ENCODE measurements around the gene CC2D1B. TPM values are rescaled to one million over a fixed set of nuclear protein-coding genes. Genes with fewer than 3 reads are reported as not detected.

The CC2D1B gene
- polyA plus RNA-seq, 1 donor from 2014 or later = 20.1 TPM

DNA sequence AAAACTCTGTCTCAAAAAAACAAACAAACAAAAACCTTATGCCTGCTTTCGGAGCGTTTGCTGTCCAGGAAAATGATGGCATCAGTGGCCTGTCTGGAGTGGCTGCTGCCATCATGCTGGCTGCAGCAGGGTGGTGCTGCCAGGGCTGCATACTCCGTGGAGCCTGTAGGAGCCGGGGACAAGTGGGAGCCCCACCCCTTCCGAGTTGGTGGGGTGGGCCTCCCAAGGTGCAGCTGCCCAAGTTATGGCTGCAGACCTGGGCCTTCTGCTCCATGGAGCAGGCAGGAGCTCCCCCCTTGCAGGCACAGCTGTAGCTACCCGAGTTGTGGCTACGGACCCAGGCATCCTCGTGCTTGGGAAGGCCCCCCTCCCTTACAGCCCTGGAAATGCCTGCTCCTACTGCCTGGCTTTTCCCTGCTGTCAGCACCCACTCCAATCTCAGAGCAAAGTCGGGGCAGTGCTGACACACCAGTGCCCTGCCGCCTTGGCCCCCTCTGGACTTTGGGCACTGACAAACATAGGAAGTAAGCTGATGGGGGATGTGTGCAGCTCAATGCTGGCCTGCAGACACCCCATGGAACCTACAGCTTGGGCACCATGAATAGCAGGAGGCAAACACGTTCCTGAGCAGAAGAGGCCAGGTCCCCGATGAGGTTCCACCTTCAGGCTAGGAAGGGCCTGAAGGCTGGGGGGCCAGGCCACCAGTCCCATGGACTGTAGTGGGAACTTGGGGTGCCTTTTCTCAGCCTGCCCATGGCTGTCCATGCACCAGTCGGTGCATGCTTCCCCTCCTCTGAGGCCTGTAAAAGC, 60.4 kb downstream of the CC2D1B start:
- Histone ChIP-seq H3K9me3 (ENCODE audit: low read length) (no peaks in the 10 kb centered on the region), H3K9ac (ENCODE audit: low read length) (no peak overlapping the region), H3K27me3 (ENCODE audit: insufficient read depth, low read depth, low read length) (no peaks in the 10 kb centered on the region), H4K20me1 (ENCODE audit: insufficient read depth) (no peaks in the 10 kb centered on the region), H3K4me2 (ENCODE audit: low read length) (no peak overlapping the region), H2AFZ (ENCODE audit: low read depth, low read length) (no peak overlapping the region), H3F3A (ENCODE audit: insufficient read depth, low read length, poor library complexity, severe bottlenecking) (no peaks in the 10 kb centered on the region), H3K4me3 (ENCODE audit: low read length) (no peak overlapping the region), H3K36me3 (ENCODE audit: insufficient read depth, low read length) (peaks cover 3% of the 10 kb centered on the region), H3K27ac (ENCODE audit: low read length) (no peak overlapping the region), H3K79me2 (replicated peaks; ENCODE audit: insufficient read depth, low read length) (no peaks in the 10 kb centered on the region), H3K9me2 (ENCODE audit: insufficient read depth, low read length) (no peaks in the 10 kb centered on the region)
- TF ChIP-seq POLR2AphosphoS5 (IDR thresholded peaks at IDR 0.05) (no peak), EZH2 (IDR thresholded peaks at IDR 0.05; ENCODE audit: borderline replicate concordance, insufficient read depth, low read length, poor library complexity, severe bottlenecking) (no peak), MXI1 (conservative IDR thresholded peaks at IDR 0.05; ENCODE audit: poor library complexity, severe bottlenecking) (no peak), RAD21 (conservative IDR thresholded peaks at IDR 0.05) (no peak), REST (IDR thresholded peaks at IDR 0.05; ENCODE audit: borderline replicate concordance) (no peak), EP300 (conservative IDR thresholded peaks at IDR 0.05; ENCODE audit: poor library complexity, severe bottlenecking) (no peak)

Other genes starting within 250 kb of the CC2D1B start
- gene ZFYVE9, start 224.1 kb downstream of the CC2D1B start, polyA plus RNA-seq = 18.1 and 21.6 TPM in 2 replicates
- gene ORC1, start 38.2 kb upstream of the CC2D1B start, polyA plus RNA-seq = 0.48 and 0.64 TPM in 2 replicates
- 16.1 and 18.0 TPM in 2 replicates for gene PRPF38A, start 38.4 kb upstream of the CC2D1B start, polyA plus RNA-seq
- gene TUT4, start 186.9 kb upstream of the CC2D1B start, polyA plus RNA-seq = 84.1 and 96.3 TPM in 2 replicates
- gene GPX7, start 236.2 kb upstream of the CC2D1B start, polyA plus RNA-seq = 1.3 and 1.8 TPM in 2 replicates

All from neural cell (in vitro differentiated cells).